Liver (tissue), 9 donors: ENCODE measurements around the gene RBKS. TPM values are rescaled to one million over a fixed set of nuclear protein-coding genes. Genes with fewer than 3 reads are reported as not detected.
"Not testable (repeated sequence)": the region's sequence is repeated elsewhere in the genome, so short reads cannot be mapped to it uniquely, and the experiment has no call there.

Experiments
- DNase-seq: peaks from one replicate; pipeline ENCODE4 v3.0.0-alpha.2; 2017; ENCODE audit warnings: low spot score
- H3K27ac ChIP-seq, 2 donors: one replicate each; pipeline ENCODE4 v1.7.0; 2013; ENCODE audit warnings: inconsistent platforms in 2 of 2, low read length in 2 of 2, control low read depth in 1 of 2, low read depth in 1 of 2, mild to moderate bottlenecking in 1 of 2
- H3K27me3 ChIP-seq, 4 donors: one replicate each; pipeline versions ENCODE4 v1.6.1 to v1.7.0; 2013; ENCODE audit warnings: low read length in 3 of 4, inconsistent platforms in 1 of 4, mild to moderate bottlenecking in 1 of 4, moderate library complexity in 1 of 4; ENCODE audit not compliant: control insufficient read depth in 4 of 4, insufficient read depth in 4 of 4
- H3K36me3 ChIP-seq, 4 donors: one replicate each; pipeline versions ENCODE4 v1.6.1 to v1.7.0; 2013; ENCODE audit warnings: low read length in 3 of 4, mild to moderate bottlenecking in 3 of 4, low read depth in 1 of 4, moderate library complexity in 1 of 4; ENCODE audit not compliant: control insufficient read depth in 4 of 4, insufficient read depth in 3 of 4
- H3K4me1 ChIP-seq, 4 donors: one replicate each; pipeline versions ENCODE4 v1.6.1 to v1.7.0; 2013; ENCODE audit warnings: low read length in 3 of 4, mild to moderate bottlenecking in 3 of 4, moderate library complexity in 1 of 4; ENCODE audit not compliant: control insufficient read depth in 4 of 4, insufficient read depth in 4 of 4
- H3K4me3 ChIP-seq, 3 donors: one replicate each; pipeline versions ENCODE4 v1.6.1 to v1.7.0; 2013; ENCODE audit warnings: low read length in 3 of 3, control low read depth in 1 of 3, low read depth in 1 of 3, mild to moderate bottlenecking in 1 of 3
- H3K9ac ChIP-seq, 2 donors: one replicate each; pipeline ENCODE4 v1.7.0; 2013; ENCODE audit warnings: low read length in 2 of 2, mild to moderate bottlenecking in 2 of 2, moderate library complexity in 2 of 2, control low read depth in 1 of 2, low read depth in 1 of 2
- H3K9me3 ChIP-seq, 4 donors: one replicate each; pipeline versions ENCODE4 v1.6.1 to v1.7.0; 2013; ENCODE audit warnings: low read length in 3 of 4; ENCODE audit not compliant: control insufficient read depth in 4 of 4
- EGR1 ChIP-seq, 2 donors: IDR thresholded peaks; 2 replicates each; pipeline ENCODE4 v1.6.1; 2016 to 2018; ENCODE audit warnings: antibody characterized with exemption in 2 of 2, low read depth in 2 of 2
- FOXA2 ChIP-seq: IDR thresholded peaks from 2 replicates; pipeline ENCODE4 v1.6.1; 2016; ENCODE audit warnings: antibody characterized with exemption
- GABPA ChIP-seq, 2 donors: IDR thresholded peaks in 1 of 2; conservative IDR thresholded peaks in 1 of 2; 2 replicates each; pipeline ENCODE4 v1.6.1; 2016; ENCODE audit warnings: antibody characterized with exemption in 2 of 2, mild to moderate bottlenecking in 1 of 2, moderate library complexity in 1 of 2
- HNF4G ChIP-seq: IDR thresholded peaks from 2 replicates; pipeline ENCODE4 v1.6.1; 2016; ENCODE audit warnings: antibody characterized with exemption
- NR2F2 ChIP-seq: IDR thresholded peaks from 2 replicates; pipeline ENCODE4 v1.6.1; 2016; ENCODE audit warnings: antibody characterized with exemption
- RAD21 ChIP-seq, 2 donors: IDR thresholded peaks; 2 replicates each; pipeline ENCODE4 v1.6.1; 2016; ENCODE audit warnings: antibody characterized with exemption in 2 of 2, mild to moderate bottlenecking in 2 of 2
- RXRA ChIP-seq, 2 donors: IDR thresholded peaks; 2 replicates each; pipeline ENCODE4 v1.6.1; 2017 to 2018; ENCODE audit warnings: antibody characterized with exemption in 2 of 2, mild to moderate bottlenecking in 1 of 2
- SP1 ChIP-seq: IDR thresholded peaks from 2 replicates; pipeline ENCODE4 v1.6.1; 2018; ENCODE audit warnings: antibody characterized with exemption, mild to moderate bottlenecking
- TAF1 ChIP-seq: conservative IDR thresholded peaks from 2 replicates; pipeline ENCODE4 v1.6.1; 2016; ENCODE audit warnings: antibody characterized with exemption, mild to moderate bottlenecking
- YY1 ChIP-seq: IDR thresholded peaks from 2 replicates; pipeline ENCODE4 v1.6.1; 2016; ENCODE audit warnings: antibody characterized with exemption, mild to moderate bottlenecking
- WGBS: extraction: QIAGEN DNeasy Blood & Tissue Kit; methylation state at CpG from one replicate; pipeline ENCODE4 v1.1.7; 2013; 5-methylcytosine and 5-hydroxymethylcytosine counted together
- polyA plus RNA-seq, 2 donors: library from polyadenylated mRNA; stranded (reverse) in 1 of 2; unstranded in 1 of 2; fragments of 200-250 nt in 1 of 2; fragments of >200 nt in 1 of 2; fragmentation: Nextera tagmentation in 1 of 2; extraction: Ambion mirVana in 1 of 2; gene quantifications; one replicate each; pipeline versions ENCODE4 v1.2.1 to v1.2.3, GENCODE V29; 2013 to 2015
- total RNA-seq, 2 donors: library from RNA; depleted of rRNA; stranded (reverse); fragments of >200 nt; gene quantifications; one replicate each; pipeline ENCODE4 v1.2.3, GENCODE V29; 2014
- TF ChIP-seq, protein P1 (sequence below): fragments of 150-350 bp; IDR thresholded peaks from 2 replicates; pipeline ENCODE4 v1.5.1; 2017; ENCODE audit warnings: improper control_type of control experiment, low read depth, low read length; ENCODE audit not compliant: missing input control
- TF ChIP-seq, protein P2 (sequence below): IDR thresholded peaks from 2 replicates; pipeline ENCODE4 v1.6.1; 2016; ENCODE audit warnings: antibody characterized with exemption
- TF ChIP-seq, protein P3 (sequence below): IDR thresholded peaks from 2 replicates; pipeline ENCODE4 v1.6.1; 2016; ENCODE audit warnings: antibody characterized with exemption
- TF ChIP-seq, protein P4 (sequence below): IDR thresholded peaks from 2 replicates; pipeline ENCODE4 v1.6.1; 2016; ENCODE audit warnings: antibody characterized with exemption, mild to moderate bottlenecking
- TF ChIP-seq, protein P5 (sequence below): IDR thresholded peaks from 2 replicates; pipeline ENCODE4 v1.6.1; 2016; ENCODE audit warnings: antibody characterized with exemption
- donor health status: healthy.
- donor health status: healthy.
- donor health status: healthy.
- donor health status: healthy.
- donor health status: healthy.

RBKS gene
- total and polyA plus RNA-seq, 4 donors = 6.3 to 18.8 (median 15.2) TPM

DNA sequence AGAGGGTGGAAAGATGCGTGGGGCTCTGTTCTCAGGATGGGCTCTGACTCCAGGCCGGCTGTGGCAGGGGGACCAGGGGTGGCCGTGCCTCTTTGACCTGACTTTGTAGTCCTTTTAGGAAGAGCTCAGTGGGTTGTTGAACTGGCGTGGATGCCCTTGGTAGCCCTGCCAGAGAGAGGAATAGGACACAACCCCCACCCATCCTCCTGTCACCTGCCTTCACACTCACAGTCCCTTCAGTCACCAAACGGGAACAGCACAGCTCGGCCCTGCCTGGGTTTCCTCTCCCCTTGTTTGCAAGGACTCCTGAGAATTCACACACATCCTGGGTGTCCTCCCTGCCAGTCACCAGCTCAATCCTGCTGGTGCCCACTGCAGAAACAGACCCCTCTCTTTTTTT lies 138.8 kb downstream of the RBKS start:
- DNase-seq = no peak
- H3K27ac ChIP-seq = no peak overlapping the region

DNA sequence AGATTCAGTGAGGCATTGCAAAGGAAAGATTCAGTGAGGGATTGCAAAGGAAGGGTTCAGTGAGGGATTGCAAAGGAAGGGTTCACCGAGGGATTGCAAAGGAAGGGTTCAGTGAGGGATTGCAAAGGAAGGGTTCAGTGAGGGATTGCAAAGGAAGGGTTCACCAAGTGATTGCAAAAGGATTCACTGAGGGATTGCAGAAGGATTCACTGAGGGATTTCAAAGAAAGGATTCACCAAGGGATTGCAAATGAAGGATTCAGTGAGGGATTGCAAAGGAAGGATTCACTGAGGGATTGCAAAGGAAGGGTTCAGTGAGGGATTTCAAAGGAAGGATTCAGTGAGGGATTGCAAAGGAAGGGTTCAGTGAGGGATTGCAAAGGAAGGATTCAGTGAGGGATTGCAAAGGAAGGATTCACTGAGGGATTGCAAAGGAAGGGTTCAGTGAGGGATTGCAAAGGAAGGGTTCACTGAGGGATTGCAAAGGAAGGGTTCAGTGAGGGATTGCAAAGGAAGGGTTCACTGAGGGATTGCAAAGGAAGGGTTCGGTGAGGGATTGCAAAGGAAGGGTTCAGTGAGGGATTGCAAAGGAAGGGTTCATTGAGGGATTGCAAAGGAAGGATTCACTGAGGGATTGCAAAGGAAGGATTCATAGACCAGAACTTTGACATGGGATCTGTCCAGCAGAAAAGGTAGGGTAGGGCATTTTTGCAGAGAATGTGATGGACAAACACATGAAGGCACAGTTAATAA lies 141.2 kb downstream of the RBKS start:
- Histone ChIP-seq H3K4me1 (peaks cover 2 to 25% (median 20%) of the 10 kb centered on the region in 4 donors), H3K9me3 (peaks cover 0 to 10% (median 0%) of the 10 kb centered on the region in 4 donors)
- H3K27ac ChIP-seq, H3K4me3 ChIP-seq, H3K9ac ChIP-seq, H3K36me3 ChIP-seq, H3K27me3 ChIP-seq, DNase-seq: not testable (repeated sequence)
- WGBS = 88% methylated on average over 2 of the region's 2 CpGs

More for the DNA sequence above, 138.8 kb downstream of the RBKS start:
- TF ChIP-seq NR2F2 = no peak
- no peak for TF ChIP-seq TAF1
- TF ChIP-seq, protein P1, sequence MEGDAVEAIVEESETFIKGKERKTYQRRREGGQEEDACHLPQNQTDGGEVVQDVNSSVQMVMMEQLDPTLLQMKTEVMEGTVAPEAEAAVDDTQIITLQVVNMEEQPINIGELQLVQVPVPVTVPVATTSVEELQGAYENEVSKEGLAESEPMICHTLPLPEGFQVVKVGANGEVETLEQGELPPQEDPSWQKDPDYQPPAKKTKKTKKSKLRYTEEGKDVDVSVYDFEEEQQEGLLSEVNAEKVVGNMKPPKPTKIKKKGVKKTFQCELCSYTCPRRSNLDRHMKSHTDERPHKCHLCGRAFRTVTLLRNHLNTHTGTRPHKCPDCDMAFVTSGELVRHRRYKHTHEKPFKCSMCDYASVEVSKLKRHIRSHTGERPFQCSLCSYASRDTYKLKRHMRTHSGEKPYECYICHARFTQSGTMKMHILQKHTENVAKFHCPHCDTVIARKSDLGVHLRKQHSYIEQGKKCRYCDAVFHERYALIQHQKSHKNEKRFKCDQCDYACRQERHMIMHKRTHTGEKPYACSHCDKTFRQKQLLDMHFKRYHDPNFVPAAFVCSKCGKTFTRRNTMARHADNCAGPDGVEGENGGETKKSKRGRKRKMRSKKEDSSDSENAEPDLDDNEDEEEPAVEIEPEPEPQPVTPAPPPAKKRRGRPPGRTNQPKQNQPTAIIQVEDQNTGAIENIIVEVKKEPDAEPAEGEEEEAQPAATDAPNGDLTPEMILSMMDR = no peak
- no peak for TF ChIP-seq SP1
- TF ChIP-seq, protein P2, sequence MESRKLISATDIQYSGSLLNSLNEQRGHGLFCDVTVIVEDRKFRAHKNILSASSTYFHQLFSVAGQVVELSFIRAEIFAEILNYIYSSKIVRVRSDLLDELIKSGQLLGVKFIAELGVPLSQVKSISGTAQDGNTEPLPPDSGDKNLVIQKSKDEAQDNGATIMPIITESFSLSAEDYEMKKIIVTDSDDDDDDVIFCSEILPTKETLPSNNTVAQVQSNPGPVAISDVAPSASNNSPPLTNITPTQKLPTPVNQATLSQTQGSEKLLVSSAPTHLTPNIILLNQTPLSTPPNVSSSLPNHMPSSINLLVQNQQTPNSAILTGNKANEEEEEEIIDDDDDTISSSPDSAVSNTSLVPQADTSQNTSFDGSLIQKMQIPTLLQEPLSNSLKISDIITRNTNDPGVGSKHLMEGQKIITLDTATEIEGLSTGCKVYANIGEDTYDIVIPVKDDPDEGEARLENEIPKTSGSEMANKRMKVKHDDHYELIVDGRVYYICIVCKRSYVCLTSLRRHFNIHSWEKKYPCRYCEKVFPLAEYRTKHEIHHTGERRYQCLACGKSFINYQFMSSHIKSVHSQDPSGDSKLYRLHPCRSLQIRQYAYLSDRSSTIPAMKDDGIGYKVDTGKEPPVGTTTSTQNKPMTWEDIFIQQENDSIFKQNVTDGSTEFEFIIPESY = no peak
- no peak for TF ChIP-seq FOXA2
- TF ChIP-seq EGR1 (IDR thresholded peaks at IDR 0.05; ENCODE audit: low read depth in 2 of 2) = no peak
- TF ChIP-seq, protein P3, sequence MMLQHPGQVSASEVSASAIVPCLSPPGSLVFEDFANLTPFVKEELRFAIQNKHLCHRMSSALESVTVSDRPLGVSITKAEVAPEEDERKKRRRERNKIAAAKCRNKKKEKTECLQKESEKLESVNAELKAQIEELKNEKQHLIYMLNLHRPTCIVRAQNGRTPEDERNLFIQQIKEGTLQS = no peak
- TF ChIP-seq, protein P4, sequence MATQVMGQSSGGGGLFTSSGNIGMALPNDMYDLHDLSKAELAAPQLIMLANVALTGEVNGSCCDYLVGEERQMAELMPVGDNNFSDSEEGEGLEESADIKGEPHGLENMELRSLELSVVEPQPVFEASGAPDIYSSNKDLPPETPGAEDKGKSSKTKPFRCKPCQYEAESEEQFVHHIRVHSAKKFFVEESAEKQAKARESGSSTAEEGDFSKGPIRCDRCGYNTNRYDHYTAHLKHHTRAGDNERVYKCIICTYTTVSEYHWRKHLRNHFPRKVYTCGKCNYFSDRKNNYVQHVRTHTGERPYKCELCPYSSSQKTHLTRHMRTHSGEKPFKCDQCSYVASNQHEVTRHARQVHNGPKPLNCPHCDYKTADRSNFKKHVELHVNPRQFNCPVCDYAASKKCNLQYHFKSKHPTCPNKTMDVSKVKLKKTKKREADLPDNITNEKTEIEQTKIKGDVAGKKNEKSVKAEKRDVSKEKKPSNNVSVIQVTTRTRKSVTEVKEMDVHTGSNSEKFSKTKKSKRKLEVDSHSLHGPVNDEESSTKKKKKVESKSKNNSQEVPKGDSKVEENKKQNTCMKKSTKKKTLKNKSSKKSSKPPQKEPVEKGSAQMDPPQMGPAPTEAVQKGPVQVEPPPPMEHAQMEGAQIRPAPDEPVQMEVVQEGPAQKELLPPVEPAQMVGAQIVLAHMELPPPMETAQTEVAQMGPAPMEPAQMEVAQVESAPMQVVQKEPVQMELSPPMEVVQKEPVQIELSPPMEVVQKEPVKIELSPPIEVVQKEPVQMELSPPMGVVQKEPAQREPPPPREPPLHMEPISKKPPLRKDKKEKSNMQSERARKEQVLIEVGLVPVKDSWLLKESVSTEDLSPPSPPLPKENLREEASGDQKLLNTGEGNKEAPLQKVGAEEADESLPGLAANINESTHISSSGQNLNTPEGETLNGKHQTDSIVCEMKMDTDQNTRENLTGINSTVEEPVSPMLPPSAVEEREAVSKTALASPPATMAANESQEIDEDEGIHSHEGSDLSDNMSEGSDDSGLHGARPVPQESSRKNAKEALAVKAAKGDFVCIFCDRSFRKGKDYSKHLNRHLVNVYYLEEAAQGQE = no peak
- TF ChIP-seq RAD21 (IDR thresholded peaks at IDR 0.05) = no peak
- no peak for TF ChIP-seq RXRA (IDR thresholded peaks at IDR 0.05)
- TF ChIP-seq HNF4G = no peak
- TF ChIP-seq GABPA (IDR thresholded peaks at IDR 0.05 in 1 of 2, conservative IDR thresholded peaks at IDR 0.05 in 1 of 2) = no peak
- TF ChIP-seq, protein P5, sequence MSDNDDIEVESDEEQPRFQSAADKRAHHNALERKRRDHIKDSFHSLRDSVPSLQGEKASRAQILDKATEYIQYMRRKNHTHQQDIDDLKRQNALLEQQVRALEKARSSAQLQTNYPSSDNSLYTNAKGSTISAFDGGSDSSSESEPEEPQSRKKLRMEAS = no peak
- no peak for TF ChIP-seq YY1
- Histone ChIP-seq H3K36me3 (no peaks in the 10 kb centered on the region), H3K27me3 (no peaks in the 10 kb centered on the region), H3K4me3 (no peak overlapping the region), H3K4me1 (peaks cover 7 to 35% (median 30%) of the 10 kb centered on the region in 4 donors), H3K9me3 (peaks cover 0 to 10% (median 0%) of the 10 kb centered on the region in 4 donors), H3K9ac (no peak overlapping the region)
- 85% methylated on average over 6 of the region's 6 CpGs for WGBS
